ENCODE measurements around the gene SOX6. TPM values are rescaled to one million over a fixed set of nuclear protein-coding genes. Genes with fewer than 3 reads are reported as not detected.
A peak's percentile ranks its signal among the peaks of the same experiment; 100 is the strongest.

The SOX6 gene
- polyA plus RNA-seq, 1 donor (not counting 4 experiments of a cell fraction or from before 2014, with no cell fraction given) = 6.0 TPM

DNA sequence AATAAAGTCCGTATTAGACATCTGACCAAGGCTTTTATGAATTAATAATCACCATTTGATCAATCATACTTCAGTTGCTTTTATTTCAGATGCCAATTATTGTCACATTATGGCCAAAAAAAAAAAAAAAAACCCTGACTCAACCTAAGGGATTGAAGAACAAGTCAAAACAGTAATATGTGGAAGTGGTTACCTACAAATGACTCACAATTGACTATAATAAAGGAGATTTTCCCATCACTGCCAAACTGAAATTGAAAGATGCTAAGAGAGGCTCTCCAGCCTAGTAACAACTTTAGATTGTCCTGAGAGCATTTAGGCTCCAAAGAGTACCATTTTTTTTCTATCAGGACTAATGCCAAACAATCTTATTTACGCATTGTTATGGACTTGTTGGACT, 35.2 kb downstream of the SOX6 start:
- Histone ChIP-seq H3K27me3 (ENCODE audit: control insufficient read depth, extremely low read depth, insufficient read depth, low read length) (no peaks in the 10 kb centered on the region), H3K4me1 (ENCODE audit: control insufficient read depth, extremely low read depth, insufficient read depth, low read length) (peaks cover 10% of the 10 kb centered on the region), H3K9me3 (ENCODE audit: control insufficient read depth, low read depth, low read length) (no peaks in the 10 kb centered on the region), H3K9me1 (ENCODE audit: control insufficient read depth, extremely low read depth, insufficient read depth, low read length) (no peaks in the 10 kb centered on the region), H3K4me2 (ENCODE audit: control insufficient read depth, extremely low read depth, insufficient read depth, low read depth, low read length) (no peak overlapping the region), H4K20me1 (ENCODE audit: control insufficient read depth, extremely low read depth, insufficient read depth, low read length) (no peaks in the 10 kb centered on the region), H3K79me2 (ENCODE audit: control insufficient read depth, insufficient read depth, low read length) (no peaks in the 10 kb centered on the region), H3K4me3 (ENCODE audit: control insufficient read depth in 2 of 3, extremely low read depth in 1 of 3, insufficient read depth in 2 of 3, low read depth in 1 of 3, low read length in 3 of 3) (no peak overlapping the region), H3K9ac (ENCODE audit: control insufficient read depth, extremely low read depth, insufficient read depth, low read length) (no peak overlapping the region), H3K36me3 (ENCODE audit: control insufficient read depth in 2 of 2, extremely low read depth in 1 of 2, insufficient read depth in 2 of 2, low read length in 2 of 2) (no peaks in the 10 kb centered on the region), H3K27ac (ENCODE audit: control insufficient read depth, insufficient read depth, low read length) (no peak overlapping the region), H2AFZ (ENCODE audit: control insufficient read depth, low read length) (no peak overlapping the region)
- no peak for TF ChIP-seq EZH2 (IDR thresholded peaks at IDR 0.05; ENCODE audit: low read length)
- TF ChIP-seq, protein P1, sequence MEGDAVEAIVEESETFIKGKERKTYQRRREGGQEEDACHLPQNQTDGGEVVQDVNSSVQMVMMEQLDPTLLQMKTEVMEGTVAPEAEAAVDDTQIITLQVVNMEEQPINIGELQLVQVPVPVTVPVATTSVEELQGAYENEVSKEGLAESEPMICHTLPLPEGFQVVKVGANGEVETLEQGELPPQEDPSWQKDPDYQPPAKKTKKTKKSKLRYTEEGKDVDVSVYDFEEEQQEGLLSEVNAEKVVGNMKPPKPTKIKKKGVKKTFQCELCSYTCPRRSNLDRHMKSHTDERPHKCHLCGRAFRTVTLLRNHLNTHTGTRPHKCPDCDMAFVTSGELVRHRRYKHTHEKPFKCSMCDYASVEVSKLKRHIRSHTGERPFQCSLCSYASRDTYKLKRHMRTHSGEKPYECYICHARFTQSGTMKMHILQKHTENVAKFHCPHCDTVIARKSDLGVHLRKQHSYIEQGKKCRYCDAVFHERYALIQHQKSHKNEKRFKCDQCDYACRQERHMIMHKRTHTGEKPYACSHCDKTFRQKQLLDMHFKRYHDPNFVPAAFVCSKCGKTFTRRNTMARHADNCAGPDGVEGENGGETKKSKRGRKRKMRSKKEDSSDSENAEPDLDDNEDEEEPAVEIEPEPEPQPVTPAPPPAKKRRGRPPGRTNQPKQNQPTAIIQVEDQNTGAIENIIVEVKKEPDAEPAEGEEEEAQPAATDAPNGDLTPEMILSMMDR (optimal IDR thresholded peaks at IDR 0.05 in 1 of 3, IDR thresholded peaks at IDR 0.05 in 1 of 3, conservative IDR thresholded peaks at IDR 0.05 in 1 of 3; ENCODE audit: extremely low read depth in 1 of 3, insufficient read depth in 2 of 3, low read length in 3 of 3) = no peak
- peak; percentile 73 for FAIRE-seq
- peak; percentile 13 for DNase-seq (ENCODE audit: low read depth, low spot score)
- dilution Hi-C loops (cut with MboI; ENCODE audit: extremely low pct_ligation_motif_present, low sequenced_read_pairs) = no loop called here

DNA sequence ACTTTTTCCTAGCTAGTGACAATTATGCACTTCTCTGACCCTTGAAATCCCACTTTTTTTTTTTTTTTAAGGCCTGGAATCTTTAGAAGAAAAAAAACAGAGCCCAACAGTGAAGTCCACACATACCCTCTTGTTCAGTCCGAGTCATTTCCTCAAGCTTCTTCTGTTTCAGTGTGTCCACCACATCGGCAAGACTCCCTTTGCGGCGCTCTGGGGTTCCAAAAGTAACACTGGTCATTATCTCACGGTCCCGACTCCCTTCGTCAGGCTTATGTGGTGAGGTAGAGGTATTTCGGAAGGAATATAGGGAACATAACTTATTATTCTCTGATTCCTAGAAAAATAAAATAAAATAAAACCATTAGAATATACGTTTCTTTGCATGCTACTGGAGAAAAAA, 38.0 kb downstream of the SOX6 start:
- FAIRE-seq = no peak
- DNase-seq (ENCODE audit: low read depth, low spot score) = no peak
- no peak for TF ChIP-seq EZH2 (IDR thresholded peaks at IDR 0.05; ENCODE audit: low read length)
- TF ChIP-seq, protein P1 (optimal IDR thresholded peaks at IDR 0.05 in 1 of 3, IDR thresholded peaks at IDR 0.05 in 1 of 3, conservative IDR thresholded peaks at IDR 0.05 in 1 of 3; ENCODE audit: extremely low read depth in 1 of 3, insufficient read depth in 2 of 3, low read length in 3 of 3) = no peak
- Histone ChIP-seq H3K27me3 (ENCODE audit: control insufficient read depth, extremely low read depth, insufficient read depth, low read length) (no peaks in the 10 kb centered on the region), H3K36me3 (ENCODE audit: control insufficient read depth in 2 of 2, extremely low read depth in 1 of 2, insufficient read depth in 2 of 2, low read length in 2 of 2) (no peaks in the 10 kb centered on the region), H3K27ac (ENCODE audit: control insufficient read depth, insufficient read depth, low read length) (no peak overlapping the region), H3K4me3 (ENCODE audit: control insufficient read depth in 2 of 3, extremely low read depth in 1 of 3, insufficient read depth in 2 of 3, low read depth in 1 of 3, low read length in 3 of 3) (no peak overlapping the region), H3K4me2 (ENCODE audit: control insufficient read depth, extremely low read depth, insufficient read depth, low read depth, low read length) (no peak overlapping the region), H3K79me2 (ENCODE audit: control insufficient read depth, insufficient read depth, low read length) (no peaks in the 10 kb centered on the region), H4K20me1 (ENCODE audit: control insufficient read depth, extremely low read depth, insufficient read depth, low read length) (no peaks in the 10 kb centered on the region), H3K9me1 (ENCODE audit: control insufficient read depth, extremely low read depth, insufficient read depth, low read length) (no peaks in the 10 kb centered on the region), H3K4me1 (ENCODE audit: control insufficient read depth, extremely low read depth, insufficient read depth, low read length) (peaks cover 10% of the 10 kb centered on the region), H3K9me3 (ENCODE audit: control insufficient read depth, low read depth, low read length) (no peaks in the 10 kb centered on the region), H3K9ac (ENCODE audit: control insufficient read depth, extremely low read depth, insufficient read depth, low read length) (no peak overlapping the region), H2AFZ (ENCODE audit: control insufficient read depth, low read length) (no peak overlapping the region)
- dilution Hi-C loops (cut with MboI; ENCODE audit: extremely low pct_ligation_motif_present, low sequenced_read_pairs) = no loop called here

Measured in keratinocyte (primary cell).